ENCODE data around the gene HBA1.
"Not testable (repeated sequence)": the region's sequence is repeated elsewhere in the genome, so short reads cannot be mapped to it uniquely, and the experiment has no call there.

Gene HBA1

DNA sequence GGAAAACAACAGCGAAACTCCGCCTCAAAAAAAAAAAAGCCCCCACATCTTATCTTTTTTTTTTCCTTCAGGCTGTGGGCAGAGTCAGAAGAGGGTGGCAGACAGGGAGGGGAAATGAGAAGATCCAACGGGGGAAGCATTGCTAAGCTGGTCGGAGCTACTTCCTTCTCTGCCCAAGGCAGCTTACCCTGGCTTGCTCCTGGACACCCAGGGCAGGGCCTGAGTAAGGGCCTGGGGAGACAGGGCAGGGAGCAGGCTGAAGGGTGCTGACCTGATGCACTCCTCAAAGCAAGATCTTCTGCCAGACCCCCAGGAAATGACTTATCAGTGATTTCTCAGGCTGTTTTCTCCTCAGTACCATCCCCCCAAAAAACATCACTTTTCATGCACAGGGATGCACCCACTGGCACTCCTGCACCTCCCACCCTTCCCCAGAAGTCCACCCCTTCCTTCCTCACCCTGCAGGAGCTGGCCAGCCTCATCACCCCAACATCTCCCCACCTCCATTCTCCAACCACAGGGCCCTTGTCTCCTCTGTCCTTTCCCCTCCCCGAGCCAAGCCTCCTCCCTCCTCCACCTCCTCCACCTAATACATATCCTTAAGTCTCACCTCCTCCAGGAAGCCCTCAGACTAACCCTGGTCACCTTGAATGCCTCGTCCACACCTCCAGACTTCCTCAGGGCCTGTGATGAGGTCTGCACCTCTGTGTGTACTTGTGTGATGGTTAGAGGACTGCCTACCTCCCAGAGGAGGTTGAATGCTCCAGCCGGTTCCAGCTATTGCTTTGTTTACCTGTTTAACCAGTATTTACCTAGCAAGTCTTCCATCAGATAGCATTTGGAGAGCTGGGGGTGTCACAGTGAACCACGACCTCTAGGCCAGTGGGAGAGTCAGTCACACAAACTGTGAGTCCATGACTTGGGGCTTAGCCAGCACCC is 1.2 kb upstream of the HBA1 start:
- DNase-seq (ENCODE audit: low read depth in 2 of 2): no peak

DNA sequence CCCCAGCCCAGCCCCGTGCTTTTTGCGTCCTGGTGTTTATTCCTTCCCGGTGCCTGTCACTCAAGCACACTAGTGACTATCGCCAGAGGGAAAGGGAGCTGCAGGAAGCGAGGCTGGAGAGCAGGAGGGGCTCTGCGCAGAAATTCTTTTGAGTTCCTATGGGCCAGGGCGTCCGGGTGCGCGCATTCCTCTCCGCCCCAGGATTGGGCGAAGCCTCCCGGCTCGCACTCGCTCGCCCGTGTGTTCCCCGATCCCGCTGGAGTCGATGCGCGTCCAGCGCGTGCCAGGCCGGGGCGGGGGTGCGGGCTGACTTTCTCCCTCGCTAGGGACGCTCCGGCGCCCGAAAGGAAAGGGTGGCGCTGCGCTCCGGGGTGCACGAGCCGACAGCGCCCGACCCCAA is 474 bp upstream of the HBA1 start:
- DNase-seq (ENCODE audit: low read depth in 2 of 2): not testable (repeated sequence)

DNA sequence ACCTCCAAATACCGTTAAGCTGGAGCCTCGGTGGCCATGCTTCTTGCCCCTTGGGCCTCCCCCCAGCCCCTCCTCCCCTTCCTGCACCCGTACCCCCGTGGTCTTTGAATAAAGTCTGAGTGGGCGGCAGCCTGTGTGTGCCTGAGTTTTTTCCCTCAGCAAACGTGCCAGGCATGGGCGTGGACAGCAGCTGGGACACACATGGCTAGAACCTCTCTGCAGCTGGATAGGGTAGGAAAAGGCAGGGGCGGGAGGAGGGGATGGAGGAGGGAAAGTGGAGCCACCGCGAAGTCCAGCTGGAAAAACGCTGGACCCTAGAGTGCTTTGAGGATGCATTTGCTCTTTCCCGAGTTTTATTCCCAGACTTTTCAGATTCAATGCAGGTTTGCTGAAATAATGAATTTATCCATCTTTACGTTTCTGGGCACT is 928 bp downstream of the HBA1 start:
- DNase-seq (ENCODE audit: low read depth in 2 of 2): no peak

DNA sequence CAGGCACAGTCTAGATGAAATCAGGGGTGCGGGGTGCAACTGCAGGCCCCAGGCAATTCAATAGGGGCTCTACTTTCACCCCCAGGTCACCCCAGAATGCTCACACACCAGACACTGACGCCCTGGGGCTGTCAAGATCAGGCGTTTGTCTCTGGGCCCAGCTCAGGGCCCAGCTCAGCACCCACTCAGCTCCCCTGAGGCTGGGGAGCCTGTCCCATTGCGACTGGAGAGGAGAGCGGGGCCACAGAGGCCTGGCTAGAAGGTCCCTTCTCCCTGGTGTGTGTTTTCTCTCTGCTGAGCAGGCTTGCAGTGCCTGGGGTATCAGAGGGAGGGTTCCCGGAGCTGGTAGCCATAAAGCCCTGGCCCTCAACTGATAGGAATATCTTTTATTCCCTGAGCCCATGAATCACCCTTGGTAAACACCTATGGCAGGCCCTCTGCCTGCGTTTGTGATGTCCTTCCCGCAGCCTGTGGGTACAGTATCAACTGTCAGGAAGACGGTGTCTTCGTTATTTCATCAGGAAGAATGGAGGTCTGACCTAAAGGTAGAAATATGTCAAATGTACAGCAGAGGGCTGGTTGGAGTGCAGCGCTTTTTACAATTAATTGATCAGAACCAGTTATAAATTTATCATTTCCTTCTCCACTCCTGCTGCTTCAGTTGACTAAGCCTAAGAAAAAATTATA is 1.6 kb downstream of the HBA1 start:
- no peak for DNase-seq (ENCODE audit: low read depth in 2 of 2)

DNA sequence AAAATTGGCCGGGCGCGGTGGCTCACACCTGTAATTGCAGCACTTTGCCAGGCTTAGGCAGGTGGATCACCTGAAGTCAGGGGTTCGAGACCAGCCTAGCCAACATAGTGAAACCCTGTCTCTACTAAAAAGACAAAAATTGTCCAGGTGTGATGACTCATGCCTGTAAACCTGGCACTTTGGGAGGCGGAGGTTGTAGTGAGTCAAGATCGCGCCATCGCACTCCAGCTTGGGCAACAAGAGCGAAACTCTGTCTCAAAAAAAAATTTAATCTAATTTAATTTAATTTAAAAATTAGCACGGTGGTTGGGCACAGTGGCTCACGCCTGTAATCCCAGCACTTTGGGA is 2.2 kb downstream of the HBA1 start:
- DNase-seq (ENCODE audit: low read depth in 2 of 2): no peak

GRCh38 chr16:179211-180092 is 3.0 kb downstream of the HBA1 start:
- no peak for DNase-seq (ENCODE audit: low read depth in 2 of 2)

DNA sequence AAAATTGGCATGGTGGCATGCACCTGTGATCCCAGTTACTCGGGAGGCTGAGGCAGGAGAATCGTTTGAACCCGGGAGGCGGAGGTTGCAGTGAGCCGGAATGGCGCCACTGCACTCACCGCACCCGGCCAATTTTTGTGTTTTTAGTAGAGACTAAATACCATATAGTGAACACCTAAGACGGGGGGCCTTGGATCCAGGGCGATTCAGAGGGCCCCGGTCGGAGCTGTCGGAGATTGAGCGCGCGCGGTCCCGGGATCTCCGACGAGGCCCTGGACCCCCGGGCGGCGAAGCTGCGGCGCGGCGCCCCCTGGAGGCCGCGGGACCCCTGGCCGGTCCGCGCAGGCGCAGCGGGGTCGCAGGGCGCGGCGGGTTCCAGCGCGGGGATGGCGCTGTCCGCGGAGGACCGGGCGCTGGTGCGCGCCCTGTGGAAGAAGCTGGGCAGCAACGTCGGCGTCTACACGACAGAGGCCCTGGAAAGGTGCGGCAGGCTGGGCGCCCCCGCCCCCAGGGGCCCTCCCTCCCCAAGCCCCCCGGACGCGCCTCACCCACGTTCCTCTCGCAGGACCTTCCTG is 3.7 kb downstream of the HBA1 start, which contains the start of gene HBQ1:
TSS of gene HBQ1 (plus strand) at position 359 of the 575 bp plus-strand sequence. CDS start at position 387, 28 bp downstream.
- no peak for DNase-seq (ENCODE audit: low read depth in 2 of 2)

DNA sequence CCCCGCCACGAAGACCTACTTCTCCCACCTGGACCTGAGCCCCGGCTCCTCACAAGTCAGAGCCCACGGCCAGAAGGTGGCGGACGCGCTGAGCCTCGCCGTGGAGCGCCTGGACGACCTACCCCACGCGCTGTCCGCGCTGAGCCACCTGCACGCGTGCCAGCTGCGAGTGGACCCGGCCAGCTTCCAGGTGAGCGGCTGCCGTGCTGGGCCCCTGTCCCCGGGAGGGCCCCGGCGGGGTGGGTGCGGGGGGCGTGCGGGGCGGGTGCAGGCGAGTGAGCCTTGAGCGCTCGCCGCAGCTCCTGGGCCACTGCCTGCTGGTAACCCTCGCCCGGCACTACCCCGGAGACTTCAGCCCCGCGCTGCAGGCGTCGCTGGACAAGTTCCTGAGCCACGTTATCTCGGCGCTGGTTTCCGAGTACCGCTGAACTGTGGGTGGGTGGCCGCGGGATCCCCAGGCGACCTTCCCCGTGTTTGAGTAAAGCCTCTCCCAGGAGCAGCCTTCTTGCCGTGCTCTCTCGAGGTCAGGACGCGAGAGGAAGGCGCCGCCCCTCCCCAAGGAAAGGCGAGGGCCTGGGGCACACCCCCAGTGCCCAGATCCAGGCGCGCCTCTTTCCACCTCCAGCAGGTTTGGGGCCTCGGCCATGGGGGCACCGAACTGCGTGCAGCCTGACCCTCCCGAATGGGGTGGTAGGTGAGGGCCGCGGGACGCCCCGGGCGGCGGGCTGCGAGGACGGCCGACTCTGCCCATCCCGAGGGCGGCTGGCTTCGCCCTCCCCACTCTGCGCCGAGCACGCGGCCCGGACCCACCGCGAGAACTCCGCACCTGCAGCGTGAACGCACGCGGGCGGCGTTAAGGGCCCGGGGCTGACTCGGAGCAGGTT is 4.4 kb downstream of the HBA1 start:
- DNase-seq (ENCODE audit: low read depth in 2 of 2): peak; percentile 60 to 63

GRCh38 chr16:181565-182021 is 5.1 kb downstream of the HBA1 start:
- DNase-seq (ENCODE audit: low read depth in 2 of 2): no peak

GRCh38 chr16:183005-183404 is 6.5 kb downstream of the HBA1 start:
- DNase-seq (ENCODE audit: low read depth in 2 of 2): no peak

GRCh38 chr16:185213-185612 is 8.7 kb downstream of the HBA1 start:
- DNase-seq (ENCODE audit: low read depth in 2 of 2): no peak

- DNase-seq (ENCODE audit: low read depth in 2 of 2): no peak
Observed at GRCh38 chr16:185691-186090, 9.2 kb downstream of the HBA1 start.

- no peak for DNase-seq (ENCODE audit: low read depth in 2 of 2)
Observed at GRCh38 chr16:187330-187729, 10.8 kb downstream of the HBA1 start.

- DNase-seq (ENCODE audit: low read depth in 2 of 2): no peak
Observed at GRCh38 chr16:188674-189073, 12.2 kb downstream of the HBA1 start.

DNA sequence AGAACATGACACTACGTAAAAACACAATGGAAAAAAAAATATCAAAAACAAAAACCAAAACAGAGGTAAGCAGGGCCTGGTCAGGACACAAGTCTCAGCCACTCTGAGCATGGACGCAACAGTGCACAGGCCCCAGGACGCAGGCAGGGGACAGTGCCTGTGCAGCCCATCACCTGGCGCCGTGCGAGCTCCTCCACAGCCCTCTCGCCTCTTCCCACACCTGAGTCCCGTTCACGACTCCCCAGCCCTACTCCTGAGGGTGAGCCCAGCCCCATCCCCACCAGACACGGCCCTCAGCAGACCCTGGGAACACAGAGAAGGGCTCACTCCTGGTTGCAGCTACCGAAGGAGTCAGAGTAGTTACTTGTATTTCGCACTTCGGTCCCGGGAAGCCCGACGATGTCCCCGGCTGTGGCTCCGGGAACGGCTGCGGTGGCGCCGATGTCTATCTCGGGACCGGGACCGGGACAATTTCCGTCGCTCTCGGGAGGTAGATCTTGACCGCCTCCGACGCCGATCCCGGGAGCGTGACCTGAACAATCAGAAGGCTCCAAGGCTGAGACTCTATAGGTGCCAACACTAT is 13.2 kb downstream of the HBA1 start:
- DNase-seq (ENCODE audit: low read depth in 2 of 2): no peak

DNA sequence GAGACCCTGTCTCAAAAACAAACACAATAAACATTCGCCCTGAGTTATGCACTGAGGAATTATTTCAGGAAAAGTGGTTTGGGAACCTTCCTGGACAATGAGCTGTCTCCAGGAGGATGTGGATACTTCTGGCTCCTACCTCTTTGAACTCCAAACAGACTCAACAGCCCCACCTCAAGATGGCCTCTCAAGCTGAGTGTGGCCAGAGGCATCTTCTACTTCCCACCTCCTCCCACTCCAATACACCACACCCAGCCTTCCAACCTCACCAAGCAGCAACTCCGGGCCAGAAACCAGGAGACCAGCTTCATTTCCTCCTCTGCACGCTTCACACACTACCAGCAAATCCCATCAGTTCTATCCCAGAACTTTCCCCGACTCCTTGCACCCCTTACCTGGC is 15.4 kb downstream of the HBA1 start:
- no peak for DNase-seq (ENCODE audit: low read depth in 2 of 2)

DNA sequence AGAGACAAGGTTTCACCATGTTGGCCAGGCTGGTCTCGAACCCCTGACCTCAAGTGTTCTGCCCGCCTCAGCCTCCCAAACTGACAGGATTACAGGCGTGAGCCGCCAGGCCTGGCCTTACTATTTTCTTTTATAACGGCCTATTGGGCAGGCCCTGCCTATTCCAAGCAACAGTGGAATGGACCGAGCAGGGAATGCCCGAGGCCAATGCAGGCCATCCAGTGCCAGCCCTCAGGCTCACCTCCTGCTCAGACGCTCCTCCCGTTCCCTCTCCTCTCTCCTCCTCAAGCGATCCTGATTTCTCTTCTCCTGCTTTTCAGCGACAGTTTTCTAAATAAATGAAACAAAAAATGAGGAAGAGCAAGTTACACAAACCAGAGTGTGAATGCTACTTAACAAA is 16.2 kb downstream of the HBA1 start:
- no peak for DNase-seq (ENCODE audit: low read depth in 2 of 2)

- DNase-seq (ENCODE audit: low read depth in 2 of 2): no peak
Observed at GRCh38 chr16:193441-193840, 17.0 kb downstream of the HBA1 start.

GRCh38 chr16:194516-194915 is 18.0 kb downstream of the HBA1 start:
- DNase-seq (ENCODE audit: low read depth in 2 of 2): no peak

DNA sequence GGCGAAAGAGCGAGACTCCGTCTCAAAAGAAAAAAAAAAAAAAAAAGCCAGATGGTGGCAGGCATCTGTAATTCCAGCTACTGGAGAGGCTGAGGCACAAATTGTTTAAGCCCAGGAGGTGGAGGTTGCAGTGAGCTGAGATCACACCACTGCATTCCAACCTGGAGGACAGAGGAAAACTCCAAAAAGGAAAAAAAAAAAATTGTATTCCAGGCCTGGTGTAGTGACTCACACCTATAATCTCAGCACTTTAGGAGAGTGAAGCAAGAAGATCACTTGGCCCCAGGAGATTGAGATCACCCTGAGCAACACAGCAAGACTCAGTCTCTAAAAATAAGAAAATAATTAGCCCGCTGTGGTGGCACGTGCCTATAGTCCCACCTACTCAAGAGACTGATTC is 23.9 kb downstream of the HBA1 start:
- DNase-seq (ENCODE audit: low read depth in 2 of 2): no peak
